Keratinocyte (primary cell): ENCODE data around the gene DNASE1L2. TPM values are rescaled to one million over a fixed set of nuclear protein-coding genes. Genes with fewer than 3 reads are reported as not detected.

Experiments used
- DNase-seq: peaks from one replicate; pipeline ENCODE4 v3.0.0-alpha.2; 2011; ENCODE audit warnings: low read depth, missing footprints, low spot score
- FAIRE-seq: peaks from 2 replicates; lab custom pipeline; 2011; peaks lifted over from hg19 to GRCh38; lab: Jason Lieb, UNC
- H2AFZ ChIP-seq: 2 replicates; pipeline ENCODE4 v1.6.0; 2012; ENCODE audit warnings: low read length, control low read depth, inconsistent platforms; ENCODE audit not compliant: control insufficient read depth
- H3K27ac ChIP-seq: 2 replicates; pipeline ENCODE4 v1.5.1; 2011; ENCODE audit warnings: low read length; ENCODE audit not compliant: control insufficient read depth, insufficient read depth
- H3K27me3 ChIP-seq: 3 replicates; pipeline ENCODE4 v1.6.0; 2011; ENCODE audit warnings: low read length; ENCODE audit not compliant: control insufficient read depth, insufficient read depth; ENCODE audit errors: extremely low read depth
- H3K36me3 ChIP-seq, 2 experiments: 2 replicates in 1 of 2; 3 replicates in 1 of 2; pipeline ENCODE4 v1.5.1; 2011; ENCODE audit warnings: low read length in 2 of 2, mild to moderate bottlenecking in 1 of 2; ENCODE audit not compliant: control insufficient read depth in 2 of 2, insufficient read depth in 2 of 2; ENCODE audit errors: extremely low read depth in 1 of 2
- H3K4me1 ChIP-seq: 3 replicates; pipeline ENCODE4 v1.5.1; 2011; ENCODE audit warnings: low read length; ENCODE audit not compliant: control insufficient read depth, insufficient read depth; ENCODE audit errors: extremely low read depth
- H3K4me2 ChIP-seq: 3 replicates; pipeline ENCODE4 v1.6.0; 2011; ENCODE audit warnings: low read depth, low read length; ENCODE audit not compliant: control insufficient read depth, insufficient read depth; ENCODE audit errors: extremely low read depth
- H3K4me3 ChIP-seq, 3 experiments: fragments of 200-600 bp in 1 of 3; sonication (generic) in 1 of 3; 2 replicates in 2 of 3; 3 replicates in 1 of 3; pipeline ENCODE4 v1.5.1; 2011 to 2016; ENCODE audit warnings: low read length in 3 of 3, mild to moderate bottlenecking in 3 of 3, control low read depth in 2 of 3, inconsistent platforms in 1 of 3, low read depth in 1 of 3, mixed read lengths in 1 of 3, mixed run types in 1 of 3, moderate library complexity in 1 of 3; ENCODE audit not compliant: control insufficient read depth in 2 of 3, insufficient read depth in 2 of 3; ENCODE audit errors: extremely low read depth in 1 of 3
- H3K79me2 ChIP-seq: 2 replicates; pipeline ENCODE4 v1.6.0; 2012; ENCODE audit warnings: low read length; ENCODE audit not compliant: control insufficient read depth, insufficient read depth
- H3K9ac ChIP-seq: 3 replicates; pipeline ENCODE4 v1.6.0; 2011; ENCODE audit warnings: low read length; ENCODE audit not compliant: control insufficient read depth, insufficient read depth; ENCODE audit errors: extremely low read depth
- H3K9me1 ChIP-seq: 3 replicates; pipeline ENCODE4 v1.6.0; 2011; ENCODE audit warnings: low read length; ENCODE audit not compliant: control insufficient read depth, insufficient read depth; ENCODE audit errors: extremely low read depth
- H3K9me3 ChIP-seq: 2 replicates; pipeline ENCODE4 v1.5.1; 2012; ENCODE audit warnings: low read depth, low read length; ENCODE audit not compliant: control insufficient read depth
- H4K20me1 ChIP-seq: 3 replicates; pipeline ENCODE4 v1.6.0; 2011; ENCODE audit warnings: low read length; ENCODE audit not compliant: control insufficient read depth, insufficient read depth; ENCODE audit errors: extremely low read depth
- CTCF ChIP-seq, 3 experiments: IDR thresholded peaks in 1 of 3; conservative IDR thresholded peaks in 1 of 3; optimal IDR thresholded peaks in 1 of 3; 2 replicates in 2 of 3; 3 replicates in 1 of 3; pipeline versions ENCODE3 to v1.5.1; 2011; ENCODE audit warnings: low read length in 3 of 3, mild to moderate bottlenecking in 3 of 3, moderate library complexity in 2 of 3, control low read depth in 1 of 3, inconsistent platforms in 1 of 3; ENCODE audit not compliant: insufficient read depth in 2 of 3; ENCODE audit errors: extremely low read depth in 1 of 3
- EZH2 ChIP-seq: IDR thresholded peaks from one replicate; pipeline ENCODE4 v1.6.1; 2012; ENCODE audit warnings: inconsistent platforms, mild to moderate bottlenecking, low read length, moderate library complexity
- dilution Hi-C: fragments of 300-500 bp; cut with MboI; formaldehyde crosslinking; loops from one replicate; pipeline ENCODE4 v1.7.0; 2020; ENCODE audit warnings: low sequenced_read_pairs; ENCODE audit not compliant: extremely low pct_ligation_motif_present
- polyA plus RNA-seq, 5 experiments: library from polyadenylated mRNA; depleted of rRNA in 3 of 5; stranded (reverse) in 3 of 5; stranded (forward) in 1 of 5; unstranded in 1 of 5; fragments of >200 nt; gene quantifications; 1 replicate in 1 of 5; 2 replicates in 3 of 5; 3 replicates in 1 of 5; pipeline versions ENCODE4 v1.2.1 to v1.2.3, GENCODE V29; 2011 to 2012; ENCODE audit warnings: missing spikeins in 2 of 5, low read depth in 1 of 5, low replicate concordance in 1 of 5

DNASE1L2 gene
- polyA plus RNA-seq, 1 donor (not counting 4 experiments of a cell fraction or from before 2014, with no cell fraction given), result 0.31 TPM

DNA sequence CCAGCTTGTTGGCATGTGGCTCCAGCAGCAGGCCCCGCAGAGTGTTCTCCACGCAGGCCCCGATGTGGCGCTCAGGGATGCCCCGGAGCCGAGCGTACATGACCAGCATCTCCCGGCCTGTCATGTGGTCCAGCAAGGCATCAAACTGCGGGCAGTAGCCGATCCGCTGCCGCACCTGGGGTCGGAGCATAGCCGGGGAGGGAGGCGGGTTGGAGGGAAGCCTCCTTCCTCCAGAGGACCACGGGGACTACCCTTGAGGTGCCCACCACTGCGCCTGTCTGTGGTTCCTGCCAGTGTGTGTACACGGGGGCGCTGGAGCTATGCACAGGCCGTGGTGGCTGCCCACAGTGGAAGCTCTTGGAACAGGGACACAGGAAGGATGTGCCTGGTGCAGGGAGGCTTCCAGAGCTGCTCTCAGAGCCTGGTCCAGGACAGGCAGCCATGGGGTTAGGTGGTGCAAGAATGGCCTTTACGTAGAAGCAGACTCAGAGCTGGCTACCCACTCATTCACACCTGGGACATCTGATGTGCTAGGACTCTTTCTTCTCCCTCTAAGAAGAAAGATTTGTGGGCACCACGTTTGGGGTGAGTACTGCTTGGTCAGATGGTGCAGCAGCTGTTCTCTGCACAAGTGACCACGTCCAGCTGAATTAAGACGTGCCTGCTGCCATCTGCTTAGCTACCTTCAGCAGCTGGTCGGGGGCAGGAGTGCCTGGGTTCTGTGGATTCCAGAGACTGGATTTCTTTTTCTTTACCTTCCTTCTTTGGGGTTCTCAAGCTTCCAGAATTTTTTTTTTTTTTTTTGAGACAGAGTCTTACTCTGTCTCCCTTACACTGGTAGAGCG is 42.9 kb downstream of the DNASE1L2 start:
- dilution Hi-C loops, result no loop called here

GRCh38 chr16:2280461-2280860 is 44.2 kb downstream of the DNASE1L2 start:
- H2AFZ ChIP-seq, result no peak overlapping the region
- no peaks in the 10 kb centered on the region for H3K36me3 ChIP-seq
- no peak overlapping the region for H3K4me2 ChIP-seq
- no peak overlapping the region for H3K27ac ChIP-seq
- TF ChIP-seq CTCF (optimal IDR thresholded peaks at IDR 0.05 in 1 of 3, IDR thresholded peaks at IDR 0.05 in 1 of 3, conservative IDR thresholded peaks at IDR 0.05 in 1 of 3; ENCODE audit: extremely low read depth in 1 of 3, insufficient read depth in 2 of 3, low read length in 3 of 3) (no peak), EZH2 (no peak)
- no peaks in the 10 kb centered on the region for H3K79me2 ChIP-seq
- no peaks in the 10 kb centered on the region for H3K9me1 ChIP-seq
- H3K9ac ChIP-seq, result no peak overlapping the region
- no peak overlapping the region for H3K4me3 ChIP-seq
- H3K9me3 ChIP-seq, result no peaks in the 10 kb centered on the region
- dilution Hi-C loops, result no loop called here
- no peaks in the 10 kb centered on the region for H4K20me1 ChIP-seq
- DNase-seq (no peak), FAIRE-seq (no peak)
- no peaks in the 10 kb centered on the region for H3K27me3 ChIP-seq
- H3K4me1 ChIP-seq, result peaks cover 4% of the 10 kb centered on the region

More for the DNA sequence above, 42.9 kb downstream of the DNASE1L2 start:
- Histone ChIP-seq H3K4me3 (no peak overlapping the region), H3K36me3 (no peaks in the 10 kb centered on the region), H3K4me2 (no peak overlapping the region), H3K9me1 (no peaks in the 10 kb centered on the region), H3K27me3 (no peaks in the 10 kb centered on the region), H3K4me1 (no peaks in the 10 kb centered on the region), H3K27ac (no peak overlapping the region), H2AFZ (no peak overlapping the region), H3K9me3 (no peaks in the 10 kb centered on the region), H4K20me1 (no peaks in the 10 kb centered on the region), H3K79me2 (no peaks in the 10 kb centered on the region), H3K9ac (no peak overlapping the region)
- DNase-seq, result no peak
- FAIRE-seq, result no peak
- TF ChIP-seq CTCF (optimal IDR thresholded peaks at IDR 0.05 in 1 of 3, IDR thresholded peaks at IDR 0.05 in 1 of 3, conservative IDR thresholded peaks at IDR 0.05 in 1 of 3; ENCODE audit: extremely low read depth in 1 of 3, insufficient read depth in 2 of 3, low read length in 3 of 3) (no peak), EZH2 (no peak)
